ENCODE results near the gene CFDP1.

- no peak for TF ChIP-seq POLR2AphosphoS5 (IDR thresholded peaks at IDR 0.05; ENCODE audit: low read depth, low read length)
- no peak for TF ChIP-seq TAF1 (IDR thresholded peaks at IDR 0.05; ENCODE audit: borderline replicate concordance, insufficient read depth, low read length)
Observed at GRCh38 chr16:75317532-75317931, 115.8 kb downstream of the CFDP1 start.

Data from PFSK-1 (cell line).